GM12878 (cell line): ENCODE measurements around the gene WSCD1. TPM values are rescaled to one million over a fixed set of nuclear protein-coding genes. Genes with fewer than 3 reads are reported as not detected.

Experiments
- ATAC-seq: fragments of 200-7000 bp; cut with Tn5 transposase; 3 replicates; pipeline ENCODE4 v1.9.1; 2020; ENCODE audit warnings: mild to moderate bottlenecking, moderate library complexity
- BruUV-seq: library from RNA; stranded (reverse); fragments of 400-500 nt; replicated peaks from 2 replicates; lab custom pipeline; 2021; lab: Mats Ljungman, UMichigan
- CTCF ChIA-PET: fragments of 300-600 bp; sonication (Branson Sonifier 250); formaldehyde crosslinking; extraction: SDS; loops from one replicate; lab custom pipeline; 2021; ENCODE audit warnings: inconsistent platforms; lab: Yijun Ruan, JAX
- POLR2A ChIA-PET: fragments of 350-600 bp; formaldehyde crosslinking; extraction: SDS; loops from one replicate; lab custom pipeline; 2021; ENCODE audit warnings: inconsistent platforms; lab: Charles Lee
- RAD21 ChIA-PET: fragments of 300-600 bp; sonication (Branson Sonifier 250); formaldehyde crosslinking; loops from one replicate; lab custom pipeline; 2023; ENCODE audit warnings: antibody characterized with exemption; ENCODE audit not compliant: unreplicated experiment; lab: Charles Lee
- SMC1A ChIA-PET: fragments of 300-600 bp; sonication (Branson Sonifier 250); formaldehyde crosslinking; loops from one replicate; lab custom pipeline; 2023; ENCODE audit not compliant: unreplicated experiment, uncharacterized antibody; lab: Charles Lee
- DNase-seq: peaks from one replicate; pipeline ENCODE4 v3.0.0-alpha.2; 2011; ENCODE audit warnings: low read depth, low spot score
- FAIRE-seq: peaks from 3 replicates; lab custom pipeline; 2011; peaks lifted over from hg19 to GRCh38; lab: Jason Lieb, UNC
- H2AFZ ChIP-seq: 2 replicates; pipeline ENCODE4 v1.6.0; 2011; ENCODE audit warnings: low read depth, low read length, control low read depth; ENCODE audit not compliant: control insufficient read depth
- H3K27ac ChIP-seq: 2 replicates; pipeline ENCODE4 v1.5.1; 2011; ENCODE audit warnings: control low read depth; ENCODE audit not compliant: control insufficient read depth, insufficient read depth
- H3K27me3 ChIP-seq, 2 experiments: replicated peaks in 1 of 2; 2 replicates each; pipeline versions ENCODE4 v1.6.0 to v1.6.1; 2011; ENCODE audit warnings: low read length in 1 of 2; ENCODE audit not compliant: control insufficient read depth in 2 of 2, insufficient read depth in 2 of 2
- H3K36me3 ChIP-seq, 2 experiments: 2 replicates each; pipeline ENCODE4 v1.5.1; 2011; ENCODE audit warnings: low read length in 1 of 2; ENCODE audit not compliant: control insufficient read depth in 2 of 2, insufficient read depth in 2 of 2
- H3K4me1 ChIP-seq: 2 replicates; pipeline ENCODE4 v1.6.1; 2011; ENCODE audit warnings: mild to moderate bottlenecking, low read length, moderate library complexity, mixed read lengths; ENCODE audit not compliant: control insufficient read depth, insufficient read depth
- H3K4me2 ChIP-seq: 2 replicates; pipeline ENCODE4 v1.6.0; 2011; ENCODE audit warnings: control low read depth; ENCODE audit not compliant: control insufficient read depth, insufficient read depth
- H3K4me3 ChIP-seq: fragments of 200-600 bp; sonication (generic); 2 replicates; pipeline ENCODE4 v1.5.1; 2016
- H3K79me2 ChIP-seq: 2 replicates; pipeline ENCODE4 v1.6.0; 2011; ENCODE audit warnings: low read length; ENCODE audit not compliant: control insufficient read depth, insufficient read depth
- H3K9ac ChIP-seq: 2 replicates; pipeline ENCODE4 v1.8.0; 2011; ENCODE audit warnings: low read length, control low read depth, mixed read lengths; ENCODE audit not compliant: control insufficient read depth, insufficient read depth
- H3K9me3 ChIP-seq: replicated peaks from 3 replicates; pipeline ENCODE4 v1.5.1; 2011; ENCODE audit warnings: mild to moderate bottlenecking, low read length; ENCODE audit not compliant: control insufficient read depth, insufficient read depth
- H4K20me1 ChIP-seq: 2 replicates; pipeline ENCODE4 v1.6.0; 2011; ENCODE audit not compliant: control insufficient read depth, insufficient read depth
- CEBPZ ChIP-seq: fragments of 150-350 bp; IDR thresholded peaks from 2 replicates; pipeline ENCODE4 v1.6.1; 2016; ENCODE audit warnings: low read depth, low read length
- MEF2A ChIP-seq: IDR thresholded peaks from 2 replicates; pipeline ENCODE4 v1.6.1; 2011; ENCODE audit warnings: low read depth, mild to moderate bottlenecking, low read length, moderate library complexity; ENCODE audit not compliant: insufficient read depth
- MXI1 ChIP-seq: fragments of 150-350 bp; IDR thresholded peaks from 2 replicates; pipeline ENCODE4 v1.6.1; 2011; ENCODE audit warnings: low read depth, mild to moderate bottlenecking, inconsistent platforms, low read length, improper control_type of control experiment
- NFYB ChIP-seq: IDR thresholded peaks from 2 replicates; pipeline ENCODE4 v1.6.1; 2011; ENCODE audit warnings: low read depth, mild to moderate bottlenecking, low read length, improper control_type of control experiment, moderate library complexity; ENCODE audit not compliant: insufficient read depth
- NR2C2 ChIP-seq: IDR thresholded peaks from 2 replicates; pipeline ENCODE4 v1.6.1; 2011; ENCODE audit warnings: borderline replicate concordance, low read depth; ENCODE audit not compliant: control insufficient read depth, insufficient read length
- RCOR1 ChIP-seq: conservative IDR thresholded peaks from 2 replicates; pipeline ENCODE4 v1.6.1; 2012; ENCODE audit warnings: low read depth, low read length, improper control_type of control experiment
- RUNX3 ChIP-seq: IDR thresholded peaks from 2 replicates; pipeline ENCODE4 v1.6.1; 2012; ENCODE audit warnings: low read length, inconsistent platforms
- SMAD5 ChIP-seq: IDR thresholded peaks from 2 replicates; pipeline ENCODE4 v1.6.1; 2016; ENCODE audit warnings: antibody characterized with exemption, low read depth
- TARDBP ChIP-seq: IDR thresholded peaks from 2 replicates; pipeline ENCODE4 v1.6.1; 2016; ENCODE audit warnings: borderline replicate concordance
- TCF7 ChIP-seq: IDR thresholded peaks from 2 replicates; pipeline ENCODE4 v1.6.1; 2014; ENCODE audit warnings: antibody characterized with exemption, borderline replicate concordance
- ZNF24 ChIP-seq: fragments of 450-650 bp; IDR thresholded peaks from 2 replicates; pipeline ENCODE4 v1.6.1; 2017; ENCODE audit warnings: antibody characterized with exemption, mild to moderate bottlenecking
- ZSCAN29 ChIP-seq: fragments of 450-650 bp; IDR thresholded peaks from 2 replicates; pipeline ENCODE4 v1.6.1; 2017; ENCODE audit warnings: mild to moderate bottlenecking, moderate library complexity
- ZZZ3 ChIP-seq: IDR thresholded peaks from 2 replicates; pipeline ENCODE4 v1.6.1; 2011; ENCODE audit warnings: low read depth; ENCODE audit not compliant: control insufficient read depth, insufficient read length
- WGBS: methylation state at CpG from one replicate; pipeline ENCODE4 v1.1.6; 2016; ENCODE audit warnings: low lambda C conversion rate; ENCODE audit not compliant: insufficient replicate concordance, insufficient coverage; ENCODE audit errors: missing lambda C conversion rate; 5-methylcytosine and 5-hydroxymethylcytosine counted together
- in situ Hi-C: fragments of 300-500 bp; cut with MboI; formaldehyde crosslinking; loops from 9 replicates; pipeline ENCODE4 v1.14.3; 2018; ENCODE audit warnings: mixed read lengths
- intact Hi-C: fragments of 100-400 bp; cut with micrococcal nuclease; formaldehyde crosslinking; loops from one replicate; pipeline ENCODE4 v1.14.2; 2022; ENCODE audit not compliant: unreplicated experiment
- polyA plus RNA-seq, 11 experiments: library from polyadenylated mRNA; depleted of rRNA in 4 of 11; unstranded in 6 of 11; stranded (reverse) in 5 of 11; fragments of >200 nt; fragmentation: Nextera tagmentation in 4 of 11; fragmentation: Illumina TruSeq in 1 of 11; extraction: Ambion mirVana in 4 of 11; extraction: Trizol in 1 of 11; gene quantifications; 1 replicate in 1 of 11; 2 replicates in 10 of 11; pipeline versions ENCODE4 v1.2.1 to v1.2.3, GENCODE V29; 2011 to 2016; ENCODE audit warnings: inconsistent platforms in 2 of 11, missing spikeins in 2 of 11, low read depth in 1 of 11
- total RNA-seq, 4 experiments: library from RNA; depleted of rRNA in 3 of 4; stranded (reverse); fragments of >200 nt in 3 of 4; fragmentation: Illumina TruSeq in 1 of 4; extraction: Trizol in 1 of 4; gene quantifications; 2 replicates each; pipeline versions ENCODE4 v1.2.1 to v1.2.3, GENCODE V29; 2013 to 2021
- TF ChIP-seq, protein P1 (sequence below): fragments of 450-650 bp; formaldehyde crosslinking; IDR thresholded peaks from 2 replicates; pipeline ENCODE4 v1.5.0; 2022; ENCODE audit warnings: mild to moderate bottlenecking, missing genetic modification characterization
- TF ChIP-seq, protein P2 (sequence below): fragments of 450-650 bp; IDR thresholded peaks from 2 replicates; pipeline ENCODE4 v1.6.1; 2017; ENCODE audit warnings: antibody characterized with exemption, mild to moderate bottlenecking, moderate library complexity

WSCD1 gene
- total and polyA plus RNA-seq, 10 of the 15 experiments (the other 5 are each of a cell fraction or from before 2014, with no cell fraction given) = 0.01 to 0.16 TPM; not detected in 8

DNA sequence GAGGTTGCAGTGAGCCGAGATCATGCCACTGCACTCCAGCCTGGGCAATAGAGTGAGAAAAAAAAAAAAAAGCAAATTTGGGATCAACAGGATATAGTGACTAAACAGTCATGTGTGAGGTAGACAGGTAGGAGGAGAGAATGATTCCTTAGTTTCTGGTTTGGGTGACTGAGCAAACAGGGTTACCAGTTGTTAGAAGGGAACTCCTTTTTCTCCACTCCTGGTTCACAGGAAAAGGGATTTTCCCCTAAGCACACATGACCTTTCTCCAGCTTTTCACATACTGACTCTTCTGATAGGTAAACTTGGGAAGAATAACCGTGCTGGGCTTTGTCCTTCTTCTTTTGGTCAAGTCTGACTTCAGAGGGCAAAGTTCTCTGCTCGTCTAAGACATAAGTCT is 17.3 kb upstream of the WSCD1 start (continued):
- TF ChIP-seq CEBPZ (no peak), NFYB (no peak)

DNA sequence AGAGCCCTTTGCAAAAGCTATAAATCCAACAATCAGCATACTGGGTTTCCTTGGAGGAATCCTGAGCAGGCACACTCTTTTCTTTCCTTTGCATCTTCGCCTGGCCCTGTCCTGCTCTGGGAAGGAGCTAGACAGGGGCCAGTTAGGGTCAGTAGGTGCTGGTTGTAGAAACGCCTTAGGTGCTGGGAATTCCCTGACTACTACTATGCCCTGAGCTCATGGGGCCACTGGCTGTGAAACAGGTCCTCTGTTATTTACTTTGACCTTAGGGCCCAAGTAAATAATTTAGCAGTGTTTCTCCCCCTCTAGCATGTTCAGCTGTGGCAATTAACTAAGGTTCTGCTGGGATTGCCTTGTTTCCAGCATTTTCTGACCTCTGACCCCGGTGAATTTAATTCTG is 15.8 kb upstream of the WSCD1 start:
- POLR2A ChIA-PET = no interaction called here
- 2% methylated on average over 3 of the region's 3 CpGs for WGBS
- RAD21 ChIA-PET = no interaction called here
- BruUV-seq = no TSS peak
- Histone ChIP-seq H2AFZ (no peak overlapping the region), H3K9me3 (no peaks in the 10 kb centered on the region), H3K36me3 (no peaks in the 10 kb centered on the region), H3K27me3 (no peaks in the 10 kb centered on the region; a peak in 2 of 4 replicates), H3K4me3 (no peak overlapping the region), H3K9ac (no peak overlapping the region), H3K27ac (no peak overlapping the region), H3K4me2 (no peak overlapping the region), H3K4me1 (no peaks in the 10 kb centered on the region), H3K79me2 (no peaks in the 10 kb centered on the region), H4K20me1 (no peaks in the 10 kb centered on the region)
- DNase-seq (no peak), ATAC-seq (no peak), FAIRE-seq (no peak)
- in situ Hi-C loops = no loop called here
- CTCF ChIA-PET = no interaction called here
- SMC1A ChIA-PET = no interaction called here
- intact Hi-C loops = no loop called here
- TF ChIP-seq ZZZ3 (no peak), NR2C2 (no peak), MXI1 (no peak), MEF2A (no peak), RUNX3 (no peak), RCOR1 (no peak), TARDBP (no peak), TCF7 (no peak), ZNF24 (no peak), SMAD5 (no peak), ZSCAN29 (no peak)
- TF ChIP-seq, protein P1, sequence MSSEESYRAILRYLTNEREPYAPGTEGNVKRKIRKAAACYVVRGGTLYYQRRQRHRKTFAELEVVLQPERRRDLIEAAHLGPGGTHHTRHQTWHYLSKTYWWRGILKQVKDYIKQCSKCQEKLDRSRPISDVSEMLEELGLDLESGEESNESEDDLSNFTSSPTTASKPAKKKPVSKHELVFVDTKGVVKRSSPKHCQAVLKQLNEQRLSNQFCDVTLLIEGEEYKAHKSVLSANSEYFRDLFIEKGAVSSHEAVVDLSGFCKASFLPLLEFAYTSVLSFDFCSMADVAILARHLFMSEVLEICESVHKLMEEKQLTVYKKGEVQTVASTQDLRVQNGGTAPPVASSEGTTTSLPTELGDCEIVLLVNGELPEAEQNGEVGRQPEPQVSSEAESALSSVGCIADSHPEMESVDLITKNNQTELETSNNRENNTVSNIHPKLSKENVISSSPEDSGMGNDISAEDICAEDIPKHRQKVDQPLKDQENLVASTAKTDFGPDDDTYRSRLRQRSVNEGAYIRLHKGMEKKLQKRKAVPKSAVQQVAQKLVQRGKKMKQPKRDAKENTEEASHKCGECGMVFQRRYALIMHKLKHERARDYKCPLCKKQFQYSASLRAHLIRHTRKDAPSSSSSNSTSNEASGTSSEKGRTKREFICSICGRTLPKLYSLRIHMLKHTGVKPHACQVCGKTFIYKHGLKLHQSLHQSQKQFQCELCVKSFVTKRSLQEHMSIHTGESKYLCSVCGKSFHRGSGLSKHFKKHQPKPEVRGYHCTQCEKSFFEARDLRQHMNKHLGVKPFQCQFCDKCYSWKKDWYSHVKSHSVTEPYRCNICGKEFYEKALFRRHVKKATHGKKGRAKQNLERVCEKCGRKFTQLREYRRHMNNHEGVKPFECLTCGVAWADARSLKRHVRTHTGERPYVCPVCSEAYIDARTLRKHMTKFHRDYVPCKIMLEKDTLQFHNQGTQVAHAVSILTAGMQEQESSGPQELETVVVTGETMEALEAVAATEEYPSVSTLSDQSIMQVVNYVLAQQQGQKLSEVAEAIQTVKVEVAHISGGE (CRISPR knock-in tag) = no peak
- TF ChIP-seq, protein P2, sequence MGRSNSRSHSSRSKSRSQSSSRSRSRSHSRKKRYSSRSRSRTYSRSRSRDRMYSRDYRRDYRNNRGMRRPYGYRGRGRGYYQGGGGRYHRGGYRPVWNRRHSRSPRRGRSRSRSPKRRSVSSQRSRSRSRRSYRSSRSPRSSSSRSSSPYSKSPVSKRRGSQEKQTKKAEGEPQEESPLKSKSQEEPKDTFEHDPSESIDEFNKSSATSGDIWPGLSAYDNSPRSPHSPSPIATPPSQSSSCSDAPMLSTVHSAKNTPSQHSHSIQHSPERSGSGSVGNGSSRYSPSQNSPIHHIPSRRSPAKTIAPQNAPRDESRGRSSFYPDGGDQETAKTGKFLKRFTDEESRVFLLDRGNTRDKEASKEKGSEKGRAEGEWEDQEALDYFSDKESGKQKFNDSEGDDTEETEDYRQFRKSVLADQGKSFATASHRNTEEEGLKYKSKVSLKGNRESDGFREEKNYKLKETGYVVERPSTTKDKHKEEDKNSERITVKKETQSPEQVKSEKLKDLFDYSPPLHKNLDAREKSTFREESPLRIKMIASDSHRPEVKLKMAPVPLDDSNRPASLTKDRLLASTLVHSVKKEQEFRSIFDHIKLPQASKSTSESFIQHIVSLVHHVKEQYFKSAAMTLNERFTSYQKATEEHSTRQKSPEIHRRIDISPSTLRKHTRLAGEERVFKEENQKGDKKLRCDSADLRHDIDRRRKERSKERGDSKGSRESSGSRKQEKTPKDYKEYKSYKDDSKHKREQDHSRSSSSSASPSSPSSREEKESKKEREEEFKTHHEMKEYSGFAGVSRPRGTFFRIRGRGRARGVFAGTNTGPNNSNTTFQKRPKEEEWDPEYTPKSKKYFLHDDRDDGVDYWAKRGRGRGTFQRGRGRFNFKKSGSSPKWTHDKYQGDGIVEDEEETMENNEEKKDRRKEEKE = no peak
